Hepatocyte (in vitro differentiated cells): Measurements from ENCODE around the gene LDAH.

Source experiments
- EZH2 ChIP-seq: fragments of 200-600 bp; sonication (generic); IDR thresholded peaks from 2 replicates; pipeline ENCODE4 v1.6.1; 2016; ENCODE audit warnings: antibody characterized with exemption, mild to moderate bottlenecking, borderline replicate concordance
- EZH2phosphoT487 ChIP-seq: fragments of 200-600 bp; sonication (generic); IDR thresholded peaks from one replicate; pipeline ENCODE4 v1.6.1; 2018; ENCODE audit warnings: antibody characterized with exemption, mild to moderate bottlenecking, low read depth, moderate library complexity; ENCODE audit not compliant: unreplicated experiment, severe bottlenecking
- TF ChIP-seq, protein P1 (sequence below): fragments of 200-600 bp; sonication (generic); IDR thresholded peaks from 2 replicates; pipeline ENCODE4 v1.5.1; 2016; ENCODE audit warnings: antibody characterized with exemption, mild to moderate bottlenecking; ENCODE audit not compliant: poor library complexity

DNA sequence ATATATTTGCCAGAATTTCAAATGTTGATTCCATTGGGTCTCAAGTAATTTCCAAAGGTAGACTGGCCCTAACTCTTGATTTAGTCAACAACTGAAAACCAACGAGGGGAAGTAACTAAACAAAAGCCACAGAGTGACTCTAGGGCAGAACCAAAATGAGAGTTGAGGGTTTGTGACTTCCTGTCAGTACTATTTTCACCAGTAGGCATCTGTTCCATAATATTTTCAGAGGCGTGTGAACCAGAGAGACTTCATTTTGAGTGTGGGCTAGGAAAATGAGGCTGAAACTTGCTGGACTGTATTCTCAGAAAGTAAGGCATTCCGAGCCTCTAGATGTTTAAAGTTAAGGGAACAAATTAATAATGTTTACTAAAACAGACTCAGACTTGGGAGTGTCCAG, 85.4 kb downstream of the LDAH start:
- TF ChIP-seq, protein P1, sequence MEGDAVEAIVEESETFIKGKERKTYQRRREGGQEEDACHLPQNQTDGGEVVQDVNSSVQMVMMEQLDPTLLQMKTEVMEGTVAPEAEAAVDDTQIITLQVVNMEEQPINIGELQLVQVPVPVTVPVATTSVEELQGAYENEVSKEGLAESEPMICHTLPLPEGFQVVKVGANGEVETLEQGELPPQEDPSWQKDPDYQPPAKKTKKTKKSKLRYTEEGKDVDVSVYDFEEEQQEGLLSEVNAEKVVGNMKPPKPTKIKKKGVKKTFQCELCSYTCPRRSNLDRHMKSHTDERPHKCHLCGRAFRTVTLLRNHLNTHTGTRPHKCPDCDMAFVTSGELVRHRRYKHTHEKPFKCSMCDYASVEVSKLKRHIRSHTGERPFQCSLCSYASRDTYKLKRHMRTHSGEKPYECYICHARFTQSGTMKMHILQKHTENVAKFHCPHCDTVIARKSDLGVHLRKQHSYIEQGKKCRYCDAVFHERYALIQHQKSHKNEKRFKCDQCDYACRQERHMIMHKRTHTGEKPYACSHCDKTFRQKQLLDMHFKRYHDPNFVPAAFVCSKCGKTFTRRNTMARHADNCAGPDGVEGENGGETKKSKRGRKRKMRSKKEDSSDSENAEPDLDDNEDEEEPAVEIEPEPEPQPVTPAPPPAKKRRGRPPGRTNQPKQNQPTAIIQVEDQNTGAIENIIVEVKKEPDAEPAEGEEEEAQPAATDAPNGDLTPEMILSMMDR = no peak
- TF ChIP-seq EZH2phosphoT487 (no peak), EZH2 (no peak)
